ENCODE results near the gene TEX11.
A peak's percentile ranks its signal among the peaks of the same experiment; 100 is the strongest.
"Not testable (repeated sequence)": the region's sequence is repeated elsewhere in the genome, so short reads cannot be mapped to it uniquely, and the experiment has no call there.

Gene TEX11

GRCh38 chrX:70908541-70908940 is at the start of gene TEX11:
TEX11 (minus strand) TSS chrX:70908711; CDS start chrX:70907789, 922 bp downstream.
- DNase-seq (no peak), ATAC-seq (no peak)

GRCh38 chrX:70954871-70955270 is 46.4 kb upstream of the TEX11 start:
- ATAC-seq, result no peak
- no peak for DNase-seq

- no peak for ATAC-seq
- no peak for DNase-seq
These were observed 15.9 kb upstream of the TEX11 start for GRCh38 chrX:70924294-70924911.

GRCh38 chrX:70922774-70923473 is 14.4 kb upstream of the TEX11 start:
- ATAC-seq (no peak), DNase-seq (no peak)

GRCh38 chrX:70921709-70922352 is 13.3 kb upstream of the TEX11 start:
- no peak for DNase-seq
- peak; percentile 40 for ATAC-seq

- DNase-seq, result no peak
- ATAC-seq, result no peak
These were observed 8.2 kb upstream of the TEX11 start for GRCh38 chrX:70916754-70917153.

GRCh38 chrX:70907900-70908299 is 611 bp downstream of the TEX11 start:
- DNase-seq (no peak), ATAC-seq (no peak)

- no peak for DNase-seq
- no peak for ATAC-seq
These were observed 7.0 kb downstream of the TEX11 start for GRCh38 chrX:70901465-70901864.

GRCh38 chrX:70890441-70890840 is 18.1 kb downstream of the TEX11 start:
- not testable (repeated sequence) for DNase-seq, ATAC-seq

- DNase-seq (no peak), ATAC-seq (no peak)
These were observed 29.6 kb downstream of the TEX11 start for GRCh38 chrX:70878902-70879301.

- no peak for DNase-seq
- ATAC-seq, result no peak
These were observed 56.2 kb downstream of the TEX11 start for GRCh38 chrX:70852294-70852693.

- DNase-seq, result not testable (repeated sequence)
These were observed 64.4 kb downstream of the TEX11 start for GRCh38 chrX:70844081-70844480.

GRCh38 chrX:70843620-70844019 is 64.9 kb downstream of the TEX11 start:
- not testable (repeated sequence) for DNase-seq, ATAC-seq

More at GRCh38 chrX:70844081-70844480, 64.4 kb downstream of the TEX11 start:
- ATAC-seq, result not testable (repeated sequence)

GRCh38 chrX:70834589-70834988 is 73.9 kb downstream of the TEX11 start:
- no peak for DNase-seq
- no peak for ATAC-seq

- DNase-seq, result no peak
- no peak for ATAC-seq
These were observed 81.8 kb downstream of the TEX11 start for GRCh38 chrX:70826715-70827114.

- DNase-seq, result no peak
- no peak for ATAC-seq
These were observed 83.1 kb downstream of the TEX11 start for GRCh38 chrX:70825366-70825765.

- ATAC-seq, result no peak
- DNase-seq, result no peak
These were observed 99.3 kb downstream of the TEX11 start for GRCh38 chrX:70808942-70809940.

GRCh38 chrX:70806081-70806480 is 102.4 kb downstream of the TEX11 start:
- ATAC-seq, result no peak
- DNase-seq, result no peak

- DNase-seq, ATAC-seq: not testable (repeated sequence)
These were observed 111.8 kb downstream of the TEX11 start for GRCh38 chrX:70796742-70797141.

GRCh38 chrX:70774223-70774622 is 134.3 kb downstream of the TEX11 start:
- no peak for ATAC-seq
- no peak for DNase-seq

- ATAC-seq (no peak), DNase-seq (no peak)
These were observed 138.8 kb downstream of the TEX11 start for GRCh38 chrX:70769659-70770227.

GRCh38 chrX:70762285-70762684 is 146.2 kb downstream of the TEX11 start:
- no peak for DNase-seq
- ATAC-seq, result no peak

Data from stimulated activated naive CD8-positive, alpha-beta T cell treated with anti-CD3 and anti-CD28 coated beads, Interleukin-15, Interleukin-2, amounts not matched to agents 100 U/mL and 50 U/mL, for 24 hours (primary cell).